Mammary epithelial cell (primary cell): ENCODE measurements around the gene MRPL52.

Source experiments
- CTCF ChIP-seq, 2 donors: IDR thresholded peaks in 1 of 2; conservative IDR thresholded peaks in 1 of 2; 2 replicates each; pipeline ENCODE4 v1.5.1; 2011 to 2012; ENCODE audit warnings: inconsistent platforms in 2 of 2, low read length in 2 of 2, mild to moderate bottlenecking in 2 of 2, control low read depth in 1 of 2, low read depth in 1 of 2; ENCODE audit not compliant: insufficient read depth in 1 of 2; ENCODE audit errors: extremely low read depth in 1 of 2
- EZH2 ChIP-seq: IDR thresholded peaks from 2 replicates; pipeline ENCODE4 v1.6.1; 2012; ENCODE audit warnings: low read length, inconsistent platforms, borderline replicate concordance

GRCh38 chr14:22865424-22866405 is 36.0 kb downstream of the MRPL52 start:
- TF ChIP-seq EZH2, result no peak
- peak; percentile 21 to 26 for TF ChIP-seq CTCF (conservative IDR thresholded peaks at IDR 0.05 in 1 of 2, IDR thresholded peaks at IDR 0.05 in 1 of 2; ENCODE audit: extremely low read depth in 1 of 2, insufficient read depth in 1 of 2, low read depth in 1 of 2, low read length in 2 of 2)
